Gastroesophageal sphincter (tissue), 3 donors: ENCODE results near the gene GRM7.

Experiments
- EP300 ChIP-seq: sonication (generic); formaldehyde crosslinking; IDR thresholded peaks from one replicate; pipeline ENCODE4 v1.6.1; 2017; ENCODE audit warnings: antibody characterized with exemption, mild to moderate bottlenecking
- POLR2A ChIP-seq, 2 donors: fragments of 450-650 bp; IDR thresholded peaks; one replicate each; pipeline ENCODE4 v1.6.1; 2017; ENCODE audit warnings: antibody characterized with exemption in 2 of 2, mild to moderate bottlenecking in 2 of 2, moderate library complexity in 1 of 2
- POLR2AphosphoS5 ChIP-seq: sonication (generic); formaldehyde crosslinking; IDR thresholded peaks from one replicate; pipeline ENCODE4 v1.6.1; 2017; ENCODE audit warnings: antibody characterized with exemption
- TF ChIP-seq, protein P1 (sequence below), 4 experiments: fragments of 200-600 bp in 2 of 4; fragments of 450-650 bp in 2 of 4; sonication (generic) in 1 of 4; IDR thresholded peaks; one replicate each; pipeline ENCODE4 v1.5.1; 2017 to 2019; ENCODE audit warnings: antibody characterized with exemption in 4 of 4, mild to moderate bottlenecking in 2 of 4, moderate library complexity in 2 of 4

DNA sequence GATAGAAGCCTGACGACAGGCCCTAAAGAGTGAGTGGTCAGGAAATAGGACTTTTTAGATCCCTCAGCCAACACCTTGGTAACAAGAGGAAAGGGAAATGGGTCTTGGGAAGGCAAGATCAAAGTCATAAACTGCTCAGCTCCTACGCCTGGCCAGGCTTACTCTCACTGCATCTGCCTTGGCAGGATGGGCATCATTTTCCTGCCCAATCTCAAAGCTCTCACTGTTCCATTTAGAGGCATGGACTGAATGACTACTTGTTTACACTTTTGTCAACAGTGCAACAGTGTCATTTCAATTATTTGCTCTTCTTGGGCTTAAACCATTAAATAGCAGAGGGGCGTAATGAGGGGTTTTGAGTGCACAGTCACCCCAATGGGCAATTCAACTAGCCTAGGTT, 808.7 kb downstream of the GRM7 start:
- no peak for TF ChIP-seq POLR2AphosphoS5
- no peak for TF ChIP-seq EP300
- TF ChIP-seq POLR2A (IDR thresholded peaks at IDR 0.05): no peak
- TF ChIP-seq, protein P1, sequence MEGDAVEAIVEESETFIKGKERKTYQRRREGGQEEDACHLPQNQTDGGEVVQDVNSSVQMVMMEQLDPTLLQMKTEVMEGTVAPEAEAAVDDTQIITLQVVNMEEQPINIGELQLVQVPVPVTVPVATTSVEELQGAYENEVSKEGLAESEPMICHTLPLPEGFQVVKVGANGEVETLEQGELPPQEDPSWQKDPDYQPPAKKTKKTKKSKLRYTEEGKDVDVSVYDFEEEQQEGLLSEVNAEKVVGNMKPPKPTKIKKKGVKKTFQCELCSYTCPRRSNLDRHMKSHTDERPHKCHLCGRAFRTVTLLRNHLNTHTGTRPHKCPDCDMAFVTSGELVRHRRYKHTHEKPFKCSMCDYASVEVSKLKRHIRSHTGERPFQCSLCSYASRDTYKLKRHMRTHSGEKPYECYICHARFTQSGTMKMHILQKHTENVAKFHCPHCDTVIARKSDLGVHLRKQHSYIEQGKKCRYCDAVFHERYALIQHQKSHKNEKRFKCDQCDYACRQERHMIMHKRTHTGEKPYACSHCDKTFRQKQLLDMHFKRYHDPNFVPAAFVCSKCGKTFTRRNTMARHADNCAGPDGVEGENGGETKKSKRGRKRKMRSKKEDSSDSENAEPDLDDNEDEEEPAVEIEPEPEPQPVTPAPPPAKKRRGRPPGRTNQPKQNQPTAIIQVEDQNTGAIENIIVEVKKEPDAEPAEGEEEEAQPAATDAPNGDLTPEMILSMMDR (IDR thresholded peaks at IDR 0.05): no peak
